SW 1271 (cell line): ENCODE measurements around the gene YTHDF2.
"Not testable (repeated sequence)": the region's sequence is repeated elsewhere in the genome, so short reads cannot be mapped to it uniquely, and the experiment has no call there.

ENCODE experiments used
- DNase-seq, 2 experiments: peaks; one replicate each; lab custom pipeline; 2025; lab: John Stamatoyannopoulos, UW

YTHDF2 gene

DNA sequence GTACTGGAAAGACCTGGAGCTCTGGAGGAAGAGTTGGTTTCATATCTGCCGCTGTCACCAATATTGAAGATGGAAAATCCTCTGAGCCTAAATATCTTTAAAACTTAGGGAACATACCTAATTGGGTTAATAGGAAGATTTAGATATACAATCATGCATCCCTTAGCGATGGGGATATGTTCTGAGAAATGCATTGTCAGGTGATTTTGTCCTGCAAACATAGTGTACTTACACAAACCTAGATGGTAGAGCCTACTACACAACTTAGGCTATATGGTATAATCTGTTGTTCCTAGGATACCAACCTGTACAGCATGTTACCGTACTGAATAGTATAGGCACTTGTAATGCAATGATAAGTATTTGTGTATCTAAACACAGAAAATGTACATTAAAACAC is 22.5 kb downstream of the YTHDF2 start:
- no peak for DNase-seq

DNA sequence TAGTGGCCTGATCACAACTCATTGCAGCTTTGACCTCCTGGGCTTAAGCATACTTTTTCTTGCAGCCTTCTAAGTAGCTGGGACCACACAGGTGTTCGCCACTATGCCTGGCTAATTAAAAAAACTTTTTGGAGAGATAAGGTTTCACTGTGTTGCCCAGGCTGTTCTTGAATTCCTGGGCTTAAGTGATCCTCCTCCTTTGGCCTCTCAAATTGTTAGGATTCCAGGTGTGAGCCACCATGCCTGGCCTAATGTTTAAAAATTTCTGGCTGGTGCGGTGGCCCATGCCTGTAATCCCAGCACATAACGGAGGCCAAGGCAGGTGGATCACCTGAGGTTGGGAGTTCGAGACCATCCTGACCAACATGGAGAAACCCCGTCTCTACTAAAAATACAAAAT is 24.4 kb downstream of the YTHDF2 start:
- DNase-seq = no peak

DNA sequence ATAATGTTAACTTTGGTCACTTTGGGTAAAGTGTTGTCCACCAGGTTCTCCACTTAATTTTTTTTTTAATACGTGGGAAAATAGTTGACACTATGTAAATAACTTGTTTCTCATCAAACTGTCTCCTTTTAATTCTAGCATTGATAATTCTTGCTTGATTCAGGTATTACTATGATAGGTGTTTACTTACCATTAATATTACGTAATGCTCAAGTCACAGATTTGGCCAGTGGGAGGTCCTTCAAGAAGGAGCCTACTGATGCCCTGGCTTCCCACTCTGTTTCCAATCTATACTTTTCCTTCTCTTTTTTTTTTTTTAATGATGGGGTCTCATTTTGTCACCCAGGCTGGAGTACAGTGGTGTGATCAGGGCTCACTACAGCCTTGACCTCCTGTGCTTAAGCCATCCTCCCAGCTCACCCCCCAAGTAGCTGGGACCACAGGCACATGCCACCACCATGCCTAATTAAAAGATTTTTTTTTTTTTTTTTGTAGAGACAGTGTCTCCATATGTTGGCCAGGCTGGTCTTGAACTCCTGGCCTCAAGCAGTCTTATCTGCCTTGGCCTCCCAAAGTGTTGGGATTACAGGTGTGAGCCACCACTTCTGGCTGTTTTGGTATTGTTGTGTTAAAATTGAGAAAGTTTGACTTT is 29.9 kb downstream of the YTHDF2 start:
- DNase-seq = no peak

DNA sequence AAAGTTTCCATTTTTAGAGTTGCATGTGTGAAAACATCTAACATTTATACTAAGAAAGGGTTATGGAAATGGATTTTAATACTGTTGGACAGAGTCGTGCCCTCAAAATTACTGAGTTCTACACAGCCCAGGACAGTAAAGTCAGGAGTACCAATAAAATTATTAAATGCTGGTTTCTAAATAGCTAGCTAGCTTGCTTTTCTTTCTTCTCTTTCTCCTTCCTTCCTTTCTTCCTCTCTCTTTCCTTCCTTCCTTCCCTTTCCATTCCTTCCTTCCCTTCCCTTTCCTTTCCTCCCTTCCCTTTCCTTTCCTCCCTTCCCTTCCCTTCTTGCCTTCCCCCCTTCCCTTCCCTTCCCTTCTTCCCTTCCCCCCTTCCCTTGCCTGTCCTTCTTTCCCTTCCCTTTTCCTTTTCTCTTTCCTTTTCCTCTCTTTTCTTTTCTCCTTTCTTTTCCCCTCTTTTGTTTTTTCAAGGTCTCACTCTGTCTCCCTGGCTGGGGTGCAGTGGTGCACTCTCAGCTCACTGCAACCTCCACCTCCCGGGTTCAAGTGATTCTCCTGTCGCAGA is 33.9 kb downstream of the YTHDF2 start:
- DNase-seq = no peak

DNA sequence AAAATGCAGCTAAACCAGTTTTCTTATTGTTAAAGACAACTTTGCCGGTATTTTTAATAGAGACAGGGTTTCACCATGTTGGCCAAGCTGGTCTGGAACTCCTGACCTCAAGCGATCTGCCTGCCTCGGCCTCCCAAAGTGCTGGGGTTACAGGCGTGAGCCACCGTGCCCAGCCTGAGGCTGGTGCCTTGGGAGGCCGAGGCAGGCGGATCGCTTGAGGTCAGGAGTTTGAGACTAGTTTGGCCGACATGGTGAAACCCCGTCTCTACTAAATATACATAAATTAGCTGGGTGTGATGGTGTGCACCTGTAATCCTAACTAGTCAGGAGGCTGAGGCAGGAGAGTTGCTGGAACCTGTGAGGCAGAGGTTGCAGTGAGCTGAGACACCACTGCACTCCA is 35.2 kb downstream of the YTHDF2 start:
- DNase-seq = not testable (repeated sequence)

DNA sequence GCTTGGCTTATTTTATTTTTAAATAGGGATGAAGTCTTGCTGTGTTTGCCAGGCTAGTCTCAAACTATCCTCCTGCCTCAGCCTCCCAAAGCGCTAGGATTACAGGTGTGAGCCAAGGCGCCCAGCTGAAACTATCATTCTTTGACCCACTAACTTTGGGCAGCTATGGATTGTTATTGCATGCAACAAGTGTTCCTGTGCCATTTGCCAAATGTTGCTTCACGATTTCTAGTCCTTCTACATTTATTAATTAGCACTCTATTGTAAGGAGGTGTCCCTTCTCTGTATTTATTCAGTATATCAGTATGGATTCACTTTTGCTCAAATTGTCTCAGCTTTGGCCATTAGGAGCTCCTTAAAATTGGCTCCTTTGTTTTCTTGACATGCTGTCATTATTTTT is 36.4 kb downstream of the YTHDF2 start:
- no peak for DNase-seq

DNA sequence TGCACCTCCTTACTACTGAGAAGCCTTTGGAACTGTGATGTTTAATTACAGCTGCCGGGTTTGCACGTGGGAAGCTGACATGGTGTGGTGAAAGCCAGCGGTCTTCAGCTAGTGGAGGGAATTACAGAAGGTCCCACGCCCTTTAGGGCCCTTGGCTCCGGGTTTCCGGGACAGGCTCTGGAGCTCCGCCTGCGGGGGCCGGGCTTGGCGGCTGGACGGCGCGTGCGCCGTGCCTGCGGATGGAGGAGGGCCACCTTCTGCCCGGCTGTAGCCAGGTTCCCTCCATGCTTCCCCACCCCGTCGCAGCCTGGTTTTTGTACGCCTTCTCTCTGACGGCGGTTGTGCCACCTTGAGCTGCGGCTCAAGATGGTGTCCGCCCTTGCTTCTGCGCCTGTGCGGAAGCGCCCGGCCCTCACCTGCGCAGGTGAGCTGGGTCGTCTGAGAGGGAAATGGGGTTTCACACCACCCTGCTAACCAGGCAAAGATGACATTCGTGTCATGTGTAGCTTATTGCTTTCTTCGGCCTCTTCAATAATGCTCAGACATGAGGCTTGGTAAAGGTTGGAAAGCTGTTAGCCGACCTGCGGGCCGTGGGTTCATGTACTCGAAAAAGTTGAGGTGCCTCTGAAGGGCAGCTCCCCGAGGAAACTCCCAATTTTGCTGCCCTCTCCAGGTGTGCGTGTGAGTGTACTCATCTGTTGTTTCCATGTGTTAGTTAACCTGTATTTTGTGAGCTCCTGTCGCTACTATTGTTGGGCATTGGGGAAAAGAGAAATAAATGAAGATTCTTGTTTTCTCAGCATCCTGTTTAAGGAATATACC is 38.6 kb downstream of the YTHDF2 start:
- DNase-seq = no peak

DNA sequence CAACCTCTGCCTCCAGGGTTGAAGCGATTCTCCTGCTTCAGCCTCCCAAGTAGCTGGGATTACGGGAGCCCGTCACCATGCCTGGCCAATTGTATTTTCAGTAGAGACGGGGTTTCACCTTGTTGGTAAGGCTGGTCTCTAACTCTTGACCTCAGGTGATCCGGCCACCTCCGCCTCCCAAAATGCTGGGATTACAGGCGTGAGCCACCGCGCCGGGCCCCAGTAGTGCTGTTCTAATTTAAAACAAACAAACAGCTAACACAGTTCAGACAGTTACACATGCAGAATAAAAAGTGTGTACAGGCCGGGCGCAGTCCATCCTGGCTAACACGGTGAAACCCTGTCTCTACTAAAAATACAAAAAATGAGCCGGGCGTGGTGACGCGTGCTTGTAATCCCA is 39.6 kb downstream of the YTHDF2 start:
- DNase-seq = no peak

DNA sequence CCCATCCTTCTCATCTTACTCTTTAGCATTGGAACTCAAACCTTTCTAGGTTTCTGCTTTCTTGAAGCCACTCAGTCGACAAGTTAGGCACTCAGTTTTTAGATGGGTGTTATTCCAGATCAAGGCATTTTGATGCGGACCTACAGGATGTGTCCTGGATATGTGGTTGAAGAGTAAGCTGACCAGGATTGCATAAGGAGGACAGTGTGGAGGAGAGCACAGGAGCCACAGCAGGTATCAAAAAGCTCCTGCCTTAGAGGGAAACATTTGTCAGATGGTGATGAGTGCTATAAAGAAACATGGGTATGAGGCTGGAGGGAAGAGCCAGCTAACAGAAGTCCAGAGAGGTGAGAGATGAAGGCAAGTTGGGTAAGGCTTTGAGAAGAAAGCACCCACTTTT is 41.3 kb downstream of the YTHDF2 start:
- DNase-seq = no peak

DNA sequence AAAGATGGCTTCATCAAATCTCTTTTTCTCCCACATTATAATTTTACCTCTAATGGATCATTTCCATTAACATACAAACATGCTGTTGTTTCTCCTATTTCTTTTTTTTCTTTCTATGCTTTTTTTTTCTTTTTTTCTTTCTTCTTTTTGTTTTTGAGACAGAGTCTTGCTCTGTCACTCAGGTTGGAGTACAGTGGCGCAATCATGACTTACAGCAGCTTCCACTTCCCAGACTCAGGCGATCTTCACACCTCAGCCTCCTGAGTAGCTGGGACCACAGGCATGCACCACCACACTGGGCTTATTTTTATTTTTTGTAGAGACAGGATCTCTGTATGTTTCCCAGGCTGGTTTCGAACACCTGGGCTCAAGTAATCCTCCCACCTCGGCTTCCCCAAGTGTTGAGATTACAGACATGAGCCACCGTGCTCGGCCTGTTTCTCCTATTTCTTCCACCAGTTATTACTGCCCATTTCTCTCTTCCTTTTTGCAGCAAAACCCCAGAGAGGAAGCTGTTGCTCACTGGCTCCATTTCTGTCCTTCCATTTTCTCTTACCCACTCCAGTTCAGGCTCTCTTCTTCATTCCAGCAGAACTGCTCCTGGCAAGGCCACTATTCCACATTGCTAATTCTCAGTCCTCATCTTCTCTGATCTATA is 43.1 kb downstream of the YTHDF2 start:
- DNase-seq = no peak

DNA sequence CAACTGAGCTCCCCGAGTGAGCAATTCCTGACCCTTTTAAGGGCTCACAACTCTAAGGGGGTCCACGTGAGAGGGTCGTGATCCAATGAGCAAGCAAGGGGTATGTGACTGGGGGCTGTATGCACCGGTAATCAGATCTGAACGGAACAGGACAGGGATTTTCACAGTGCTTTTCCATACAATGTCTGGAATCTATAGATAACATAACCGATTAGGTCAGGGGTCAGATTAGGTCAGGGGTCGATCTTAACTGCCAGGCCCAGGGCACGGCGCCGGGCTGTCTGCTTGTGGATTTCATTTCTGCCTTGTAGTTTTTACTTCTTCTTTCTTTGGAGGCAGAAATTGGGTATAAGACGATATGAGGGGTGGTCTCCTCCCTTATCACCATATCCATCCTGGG is 44.6 kb downstream of the YTHDF2 start:
- no peak for DNase-seq

DNA sequence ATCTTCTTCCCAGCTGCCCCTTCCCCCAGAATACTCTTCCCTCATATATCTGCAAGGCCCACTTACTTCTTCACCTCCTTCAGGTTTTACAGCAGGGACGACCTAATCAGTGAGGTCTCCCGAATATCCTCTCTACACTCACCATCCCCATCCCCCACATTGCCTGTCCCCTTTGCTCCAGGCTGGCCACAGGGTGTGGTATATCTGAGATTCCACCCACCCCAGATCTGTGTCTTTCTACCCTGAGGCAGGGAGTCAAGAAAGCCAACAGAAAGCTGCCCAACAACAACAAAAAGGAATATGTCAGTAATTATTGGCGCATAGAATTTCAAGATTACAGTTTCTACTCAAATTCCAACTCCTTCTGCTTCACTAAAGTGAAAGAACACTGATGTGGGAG is 45.3 kb downstream of the YTHDF2 start:
- no peak for DNase-seq

DNA sequence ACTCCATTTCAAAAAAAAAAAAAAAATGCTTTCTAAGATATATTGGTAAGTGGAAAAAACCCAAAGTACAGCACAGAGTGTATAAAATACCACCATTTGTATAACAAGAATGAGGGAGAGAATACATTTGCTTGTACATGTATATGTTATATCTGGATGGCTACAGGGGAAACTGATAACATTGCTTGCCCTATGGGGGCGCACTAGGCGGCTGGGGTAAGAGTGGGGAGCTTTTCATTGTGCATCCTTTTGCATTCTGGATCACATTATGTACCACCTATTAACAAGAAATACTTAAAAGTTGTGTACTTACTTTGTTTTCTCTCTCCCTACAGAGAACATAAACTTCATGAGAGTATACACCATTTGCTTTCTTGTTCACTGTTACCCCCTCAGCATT is 46.6 kb downstream of the YTHDF2 start:
- no peak for DNase-seq

DNA sequence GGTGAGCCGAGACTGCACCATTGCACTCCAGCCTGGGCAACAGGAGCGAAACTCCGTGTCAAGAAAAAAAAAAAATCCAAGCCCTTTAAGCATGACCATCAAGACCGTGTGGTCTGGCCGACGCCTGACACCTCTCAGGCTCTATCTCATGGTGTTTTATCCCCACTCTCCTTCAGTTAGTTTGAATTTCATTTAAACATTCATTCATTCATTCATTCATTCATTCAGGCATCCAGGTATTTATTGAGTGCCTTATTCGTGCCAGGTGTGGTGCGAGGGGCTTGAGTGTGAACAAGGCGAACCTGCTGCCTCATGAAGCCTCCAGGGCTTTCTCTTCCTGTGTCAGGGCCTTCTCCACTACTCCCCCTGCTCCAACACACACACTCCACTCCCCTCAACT is 52.7 kb downstream of the YTHDF2 start:
- no peak for DNase-seq

DNA sequence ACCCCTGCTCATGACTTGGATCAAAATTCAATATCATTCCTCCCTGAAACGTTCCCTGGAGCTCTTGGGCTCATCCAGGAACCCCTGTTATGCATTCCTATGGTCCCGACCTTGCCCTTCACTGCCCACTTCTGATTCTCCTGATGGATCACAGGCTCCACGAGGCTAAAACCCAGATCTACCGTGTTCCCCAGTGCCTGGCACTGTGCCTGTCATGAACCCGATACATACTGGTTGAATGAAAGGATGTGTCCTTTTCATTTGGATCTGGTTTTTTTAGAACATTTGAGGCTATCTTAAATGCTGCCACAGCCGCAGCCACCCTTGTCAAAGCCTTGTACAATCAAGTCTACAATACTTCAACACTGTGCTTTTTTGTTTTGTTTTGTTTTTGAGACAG is 53.1 kb downstream of the YTHDF2 start:
- DNase-seq = no peak

DNA sequence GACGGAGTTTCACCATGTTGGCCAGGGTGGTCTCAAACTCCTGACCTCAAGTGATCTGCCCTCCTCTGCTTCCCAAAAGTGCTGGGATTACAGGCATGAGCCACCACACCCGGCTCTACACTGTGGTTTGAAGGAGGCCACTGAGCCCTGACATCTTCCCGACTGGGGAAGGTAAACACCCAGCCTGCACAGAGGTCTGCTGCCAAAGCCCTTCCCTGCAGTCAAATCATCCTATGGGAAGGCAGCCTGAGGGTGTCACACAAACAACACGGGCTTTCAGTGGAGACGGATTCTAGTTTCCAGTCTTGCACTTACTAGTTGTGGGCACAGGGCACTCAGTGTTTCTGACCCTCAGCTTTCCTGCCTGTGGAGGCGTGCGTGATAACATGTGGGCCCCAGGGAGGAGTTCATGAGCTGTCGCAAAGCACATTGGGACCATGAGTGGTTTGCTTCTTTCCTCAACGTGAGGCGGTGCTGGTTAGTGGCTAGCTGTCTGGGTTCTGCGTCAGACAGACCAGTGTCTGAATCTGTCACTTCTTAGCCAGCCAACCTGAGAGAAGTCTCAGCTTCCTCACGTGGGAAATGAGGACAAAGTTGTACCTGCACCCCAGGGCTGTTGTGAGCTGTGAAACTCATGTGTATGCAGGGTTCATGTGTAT is 53.8 kb downstream of the YTHDF2 start:
- DNase-seq = no peak

DNA sequence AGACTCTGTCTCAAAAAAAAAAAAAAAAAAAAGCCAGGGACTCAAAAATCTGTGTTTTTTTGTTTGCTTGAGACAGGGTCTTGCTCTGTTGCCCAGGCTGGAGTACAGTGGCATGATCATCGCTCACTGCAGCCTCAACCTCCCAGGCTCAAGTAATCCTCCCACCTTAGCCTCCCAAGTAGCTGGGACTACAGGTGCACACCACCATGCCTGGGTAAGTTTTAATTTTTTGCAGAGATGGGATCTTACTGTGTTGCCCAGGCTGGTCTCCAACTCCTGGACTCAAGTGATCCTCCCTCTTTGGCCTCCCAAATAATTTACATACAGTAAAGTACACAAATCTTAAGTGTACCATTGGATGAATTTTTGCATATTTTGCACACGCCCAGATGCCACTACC is 55.2 kb downstream of the YTHDF2 start:
- DNase-seq = not testable (repeated sequence)

DNA sequence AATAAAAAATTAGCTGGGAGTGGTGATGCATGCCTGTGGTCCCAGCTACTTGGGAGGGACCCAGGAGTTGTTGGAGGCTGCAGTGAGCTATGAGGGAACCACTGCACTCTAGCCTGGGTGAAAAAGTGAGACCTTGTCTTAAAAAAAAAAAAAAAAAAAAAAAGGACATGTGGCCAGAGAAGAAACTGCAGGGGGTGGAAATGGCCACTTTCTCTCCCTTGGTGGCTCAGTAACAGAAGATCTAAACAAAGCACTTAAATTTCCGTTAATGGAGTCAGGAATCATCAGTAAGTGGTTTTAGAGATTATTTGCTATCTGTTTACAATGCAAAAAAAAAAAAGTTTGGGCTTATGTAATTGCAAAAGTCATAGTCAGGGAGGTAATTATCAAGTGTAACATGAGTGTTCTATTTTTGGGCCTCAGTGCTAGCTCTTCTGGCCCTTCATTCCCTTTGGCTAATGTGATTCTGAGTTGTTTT is 55.9 kb downstream of the YTHDF2 start:
- DNase-seq = no peak

DNA sequence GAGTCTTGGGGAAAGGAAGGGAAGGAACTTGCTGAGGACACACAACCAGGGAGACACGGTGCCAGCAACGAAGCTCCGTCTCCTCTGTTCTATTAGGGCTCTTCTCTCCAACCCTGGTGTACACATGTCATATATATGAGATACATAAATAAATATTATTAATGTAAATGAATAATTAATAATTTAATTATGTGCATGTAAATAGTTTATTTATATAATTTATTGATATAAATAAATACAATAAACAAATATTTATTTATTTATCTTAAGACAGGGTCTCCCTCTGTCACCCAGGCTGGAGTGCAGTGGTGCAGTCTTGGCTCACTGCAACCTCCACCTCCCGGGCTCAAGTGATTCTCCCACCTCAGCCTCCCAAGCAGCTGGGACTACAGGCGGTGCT is 57.8 kb downstream of the YTHDF2 start:
- not testable (repeated sequence) for DNase-seq

DNA sequence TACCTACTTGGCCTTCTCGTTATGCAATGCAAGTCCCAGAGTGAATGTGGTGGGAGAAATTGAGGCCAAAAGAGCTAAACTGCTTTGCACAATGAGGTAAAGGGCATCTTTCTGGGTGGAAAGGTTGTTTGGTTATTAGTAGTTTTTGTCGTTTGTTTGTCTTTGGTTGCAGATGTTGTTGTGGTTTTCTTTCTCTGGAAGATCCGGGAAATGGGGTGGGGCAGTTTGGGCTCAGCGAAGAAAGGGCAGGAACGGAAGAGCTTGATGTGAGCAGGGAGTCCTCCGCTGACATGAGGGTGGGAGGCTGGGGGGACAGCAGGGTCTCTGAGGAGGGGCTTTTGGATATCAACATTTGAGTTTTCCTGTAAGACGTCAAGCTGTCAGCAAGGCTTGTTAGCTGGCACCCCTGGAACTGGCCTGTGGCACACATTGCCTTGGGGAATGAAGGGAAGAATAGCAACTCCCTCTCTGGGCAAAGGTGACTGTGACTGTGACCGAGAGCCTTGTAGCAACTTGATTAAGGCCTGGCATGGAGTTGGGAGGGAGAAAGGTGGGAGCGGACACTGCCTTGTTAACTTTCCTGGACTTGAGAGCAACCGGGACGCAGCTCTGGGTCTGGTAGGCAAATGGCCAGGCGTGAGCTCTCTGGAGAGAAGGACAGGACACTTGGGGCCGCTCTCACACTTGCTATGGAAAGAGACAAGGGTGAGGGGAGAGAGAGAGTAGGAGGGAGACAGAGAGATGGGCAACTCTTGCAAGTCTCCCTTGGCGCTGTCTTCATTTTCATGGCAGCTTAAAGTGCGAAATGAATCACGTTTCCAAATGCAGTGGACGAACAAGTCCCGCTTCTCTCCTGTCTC is 59.8 kb downstream of the YTHDF2 start:
- DNase-seq = no peak

DNA sequence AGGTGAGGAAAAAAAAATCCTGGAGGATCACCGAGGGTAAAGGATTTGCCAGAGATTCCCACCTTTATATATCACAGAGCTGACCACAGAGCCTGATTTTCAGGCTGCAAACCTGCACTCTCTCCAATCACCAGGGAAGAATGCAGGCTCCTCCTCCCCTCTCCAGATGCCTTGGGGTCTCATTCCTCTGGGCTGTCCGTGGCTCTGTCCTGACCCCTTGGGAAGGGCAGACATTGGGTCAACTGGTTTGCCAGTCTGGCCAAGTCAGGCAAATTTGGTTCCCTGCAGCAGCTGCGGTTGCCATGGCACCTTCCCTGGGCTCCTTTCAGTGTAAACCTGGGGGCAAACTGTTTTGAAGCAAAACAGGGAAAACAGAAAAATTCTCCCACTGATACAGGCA is 63.6 kb downstream of the YTHDF2 start:
- DNase-seq = no peak
